ENCODE data around the gene PINK1. TPM values are rescaled to one million over a fixed set of nuclear protein-coding genes. Genes with fewer than 3 reads are reported as not detected.

Gene PINK1
- total and polyA plus RNA-seq, 2 of the 13 experiments (the other 11 are each of a cell fraction or from before 2014, with no cell fraction given): 15.3 to 16.1 TPM

DNA sequence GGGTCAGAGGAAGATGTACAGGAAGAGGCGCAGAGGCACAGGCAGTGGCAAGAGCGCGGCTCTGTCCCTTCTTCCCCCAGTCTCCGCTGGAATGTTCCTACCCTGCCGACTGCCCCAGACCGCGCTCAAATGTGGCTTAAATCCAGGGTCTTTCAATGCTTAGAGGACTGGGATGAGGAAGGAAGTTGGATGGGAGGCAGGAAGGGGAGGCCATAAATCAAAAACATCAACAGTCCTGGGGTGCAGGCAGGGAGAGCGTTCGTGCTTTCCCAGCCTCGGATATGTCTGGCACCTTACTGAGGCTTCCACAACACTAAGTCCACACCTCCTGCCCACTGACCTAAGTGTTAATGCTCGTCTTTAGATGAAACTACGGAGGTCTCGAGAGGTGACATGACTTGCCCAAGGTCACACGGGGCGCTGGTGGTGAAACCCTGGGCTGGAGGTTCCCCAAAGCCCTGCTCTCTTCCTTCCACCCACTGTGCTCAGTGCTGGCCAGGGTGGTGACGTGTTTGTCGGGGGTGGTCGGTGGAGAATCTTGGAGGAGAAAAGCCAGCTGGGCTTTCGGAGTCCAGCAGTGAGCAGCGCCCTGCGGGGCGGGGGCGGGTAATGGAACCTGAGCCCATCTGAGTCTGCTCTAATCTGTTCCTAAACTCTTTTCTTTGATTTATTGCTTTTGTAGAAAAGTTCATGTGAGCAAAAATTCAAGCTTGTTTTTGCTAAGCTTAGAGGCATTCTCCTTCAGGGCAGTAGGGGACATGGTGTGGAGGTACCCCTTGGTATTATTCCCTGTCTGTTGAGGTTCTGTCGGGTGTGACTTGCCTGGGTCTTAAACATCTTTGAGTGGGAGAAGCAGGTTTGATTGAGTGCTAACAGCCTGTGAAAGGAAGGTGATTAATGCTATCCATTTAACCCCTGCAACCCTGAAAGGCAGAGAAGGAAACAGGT lies 43.7 kb upstream of the PINK1 start (continued):
- TF ChIP-seq, protein P1, sequence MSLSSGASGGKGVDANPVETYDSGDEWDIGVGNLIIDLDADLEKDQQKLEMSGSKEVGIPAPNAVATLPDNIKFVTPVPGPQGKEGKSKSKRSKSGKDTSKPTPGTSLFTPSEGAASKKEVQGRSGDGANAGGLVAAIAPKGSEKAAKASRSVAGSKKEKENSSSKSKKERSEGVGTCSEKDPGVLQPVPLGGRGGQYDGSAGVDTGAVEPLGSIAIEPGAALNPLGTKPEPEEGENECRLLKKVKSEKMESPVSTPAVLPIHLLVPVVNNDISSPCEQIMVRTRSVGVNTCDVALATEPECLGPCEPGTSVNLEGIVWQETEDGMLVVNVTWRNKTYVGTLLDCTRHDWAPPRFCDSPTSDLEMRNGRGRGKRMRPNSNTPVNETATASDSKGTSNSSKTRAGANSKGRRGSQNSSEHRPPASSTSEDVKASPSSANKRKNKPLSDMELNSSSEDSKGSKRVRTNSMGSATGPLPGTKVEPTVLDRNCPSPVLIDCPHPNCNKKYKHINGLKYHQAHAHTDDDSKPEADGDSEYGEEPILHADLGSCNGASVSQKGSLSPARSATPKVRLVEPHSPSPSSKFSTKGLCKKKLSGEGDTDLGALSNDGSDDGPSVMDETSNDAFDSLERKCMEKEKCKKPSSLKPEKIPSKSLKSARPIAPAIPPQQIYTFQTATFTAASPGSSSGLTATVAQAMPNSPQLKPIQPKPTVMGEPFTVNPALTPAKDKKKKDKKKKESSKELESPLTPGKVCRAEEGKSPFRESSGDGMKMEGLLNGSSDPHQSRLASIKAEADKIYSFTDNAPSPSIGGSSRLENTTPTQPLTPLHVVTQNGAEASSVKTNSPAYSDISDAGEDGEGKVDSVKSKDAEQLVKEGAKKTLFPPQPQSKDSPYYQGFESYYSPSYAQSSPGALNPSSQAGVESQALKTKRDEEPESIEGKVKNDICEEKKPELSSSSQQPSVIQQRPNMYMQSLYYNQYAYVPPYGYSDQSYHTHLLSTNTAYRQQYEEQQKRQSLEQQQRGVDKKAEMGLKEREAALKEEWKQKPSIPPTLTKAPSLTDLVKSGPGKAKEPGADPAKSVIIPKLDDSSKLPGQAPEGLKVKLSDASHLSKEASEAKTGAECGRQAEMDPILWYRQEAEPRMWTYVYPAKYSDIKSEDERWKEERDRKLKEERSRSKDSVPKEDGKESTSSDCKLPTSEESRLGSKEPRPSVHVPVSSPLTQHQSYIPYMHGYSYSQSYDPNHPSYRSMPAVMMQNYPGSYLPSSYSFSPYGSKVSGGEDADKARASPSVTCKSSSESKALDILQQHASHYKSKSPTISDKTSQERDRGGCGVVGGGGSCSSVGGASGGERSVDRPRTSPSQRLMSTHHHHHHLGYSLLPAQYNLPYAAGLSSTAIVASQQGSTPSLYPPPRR (CRISPR knock-in tag; IDR thresholded peaks at IDR 0.05; ENCODE audit: borderline replicate concordance): no peak
- TF ChIP-seq ZNF878 (CRISPR knock-in tag; IDR thresholded peaks at IDR 0.05) (no peak), MBNL3 (CRISPR knock-in tag; conservative IDR thresholded peaks at IDR 0.05) (no peak), ZFAT (CRISPR knock-in tag; conservative IDR thresholded peaks at IDR 0.05) (no peak), ZSCAN12 (CRISPR knock-in tag; IDR thresholded peaks at IDR 0.05) (no peak), ATF5 (CRISPR knock-in tag; IDR thresholded peaks at IDR 0.05; ENCODE audit: low read depth) (no peak), PHF8 (CRISPR knock-in tag; IDR thresholded peaks at IDR 0.05) (no peak), AHDC1 (CRISPR knock-in tag; IDR thresholded peaks at IDR 0.05; ENCODE audit: borderline replicate concordance) (0 out of 2 replicates have a peak, but pooled peaks have one; percentile 31), MED8 (CRISPR knock-in tag; IDR thresholded peaks at IDR 0.05; ENCODE audit: insufficient replicate concordance) (no peak), ZBTB26 (CRISPR knock-in tag; IDR thresholded peaks at IDR 0.05; ENCODE audit: borderline replicate concordance) (no peak), NCOA1 (CRISPR knock-in tag; IDR thresholded peaks at IDR 0.05) (no peak), ZBTB7B (CRISPR knock-in tag; IDR thresholded peaks at IDR 0.05) (0 out of 2 replicates have a peak, but pooled peaks have one; percentile 9)
- TF ChIP-seq, protein P2, sequence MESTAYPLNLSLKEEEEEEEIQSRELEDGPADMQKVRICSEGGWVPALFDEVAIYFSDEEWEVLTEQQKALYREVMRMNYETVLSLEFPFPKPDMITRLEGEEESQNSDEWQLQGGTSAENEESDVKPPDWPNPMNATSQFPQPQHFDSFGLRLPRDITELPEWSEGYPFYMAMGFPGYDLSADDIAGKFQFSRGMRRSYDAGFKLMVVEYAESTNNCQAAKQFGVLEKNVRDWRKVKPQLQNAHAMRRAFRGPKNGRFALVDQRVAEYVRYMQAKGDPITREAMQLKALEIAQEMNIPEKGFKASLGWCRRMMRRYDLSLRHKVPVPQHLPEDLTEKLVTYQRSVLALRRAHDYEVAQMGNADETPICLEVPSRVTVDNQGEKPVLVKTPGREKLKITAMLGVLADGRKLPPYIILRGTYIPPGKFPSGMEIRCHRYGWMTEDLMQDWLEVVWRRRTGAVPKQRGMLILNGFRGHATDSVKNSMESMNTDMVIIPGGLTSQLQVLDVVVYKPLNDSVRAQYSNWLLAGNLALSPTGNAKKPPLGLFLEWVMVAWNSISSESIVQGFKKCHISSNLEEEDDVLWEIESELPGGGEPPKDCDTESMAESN (CRISPR knock-in tag; conservative IDR thresholded peaks at IDR 0.05): 0 out of 2 replicates have a peak, but pooled peaks have one; percentile 2

Measured in HepG2 (cell line).